ENCODE results near the gene TP53I11. TPM values are rescaled to one million over a fixed set of nuclear protein-coding genes. Genes with fewer than 3 reads are reported as not detected.

The TP53I11 gene
- total and polyA plus RNA-seq, 2 of the 13 experiments (the other 11 are each of a cell fraction or from before 2014, with no cell fraction given) = not detected

- in situ Hi-C loops (cut with HindIII; ENCODE audit: extremely low pct_ligation_motif_present, low pct_unique_long_range_greater_than_20kb) (no loop called here), intact Hi-C loops (cut with micrococcal nuclease; ENCODE audit: unreplicated experiment) (no loop called here)
- Histone ChIP-seq H3K27ac (ENCODE audit: extremely low read length, insufficient read depth, low read length) (no peak overlapping the region), H3K4me3 (replicated peaks in 1 of 3; ENCODE audit: insufficient read depth in 1 of 3, low read depth in 2 of 3, low read length in 3 of 3) (no peak overlapping the region), H4K20me1 (ENCODE audit: insufficient read depth, low read length) (no peaks in the 10 kb centered on the region), H3K79me2 (ENCODE audit: insufficient read depth, low read length) (no peaks in the 10 kb centered on the region), H3K9ac (ENCODE audit: insufficient read depth, low read depth, low read length) (no peak overlapping the region), H3K27me3 (ENCODE audit: control insufficient read depth in 1 of 2, insufficient read depth in 2 of 2, low read length in 2 of 2) (peaks cover 1 to 23% of the 10 kb centered on the region in 2 experiments; a peak in 4 of 5 replicates), H3K36me3 (replicated peaks in 1 of 2; ENCODE audit: control insufficient read depth in 1 of 2, insufficient read depth in 2 of 2, low read length in 2 of 2) (no peaks in the 10 kb centered on the region), H3K4me1 (ENCODE audit: insufficient read depth, low read length) (no peaks in the 10 kb centered on the region), H3K9me3 (ENCODE audit: low read length) (no peaks in the 10 kb centered on the region), H3K4me2 (ENCODE audit: low read depth, low read length) (no peak overlapping the region), H2AFZ (ENCODE audit: low read length) (no peak overlapping the region)
- BruUV-seq (replicated peaks) = no TSS peak
- FAIRE-seq (no peak), DNase-seq (ENCODE audit: low spot score) (no peak), ATAC-seq (no peak)
- ChIA-PET POLR2A (no interaction called here), CTCF (ENCODE audit: low intra/inter-chr PET ratio, low total read pairs) (no interaction called here)
- WGBS (ENCODE audit: low lambda C conversion rate) = 0% methylated on average over 3 of the region's 3 CpGs
- TF ChIP-seq ZBED4 (CRISPR knock-in tag; IDR thresholded peaks at IDR 0.05; ENCODE audit: borderline replicate concordance) = no peak
- no peak for TF ChIP-seq U2AF2 (IDR thresholded peaks at IDR 0.05; ENCODE audit: low read depth, low read length)
- TF ChIP-seq MBNL3 (CRISPR knock-in tag; conservative IDR thresholded peaks at IDR 0.05) = no peak
- no peak for TF ChIP-seq CHD2 (IDR thresholded peaks at IDR 0.05; ENCODE audit: low read depth, low read length)
- no peak for TF ChIP-seq BCLAF1 (IDR thresholded peaks at IDR 0.05)
- TF ChIP-seq EP300 (IDR thresholded peaks at IDR 0.05; ENCODE audit: low read depth in 2 of 2, low read length in 2 of 2) = no peak
- no peak for TF ChIP-seq EP300 (CRISPR knock-in tag; IDR thresholded peaks at IDR 0.05; ENCODE audit: borderline replicate concordance)
- no peak for TF ChIP-seq ZMYM4 (CRISPR knock-in tag; IDR thresholded peaks at IDR 0.05)
- TF ChIP-seq CENPT (CRISPR knock-in tag; IDR thresholded peaks at IDR 0.05; ENCODE audit: low read depth) = no peak
- TF ChIP-seq ZNF10 (CRISPR knock-in tag; IDR thresholded peaks at IDR 0.05; ENCODE audit: borderline replicate concordance, low read depth) = no peak
- no peak for TF ChIP-seq ZNF501 (CRISPR knock-in tag; IDR thresholded peaks at IDR 0.05)
- no peak for TF ChIP-seq HNRNPK (IDR thresholded peaks at IDR 0.05; ENCODE audit: low read depth, low read length, poor library complexity, severe bottlenecking)
- TF ChIP-seq SOX13 (IDR thresholded peaks at IDR 0.05) = no peak
- TF ChIP-seq SOX13 (CRISPR knock-in tag; conservative IDR thresholded peaks at IDR 0.05 in 1 of 2, IDR thresholded peaks at IDR 0.05 in 1 of 2) = no peak
- TF ChIP-seq RFXAP (CRISPR knock-in tag; IDR thresholded peaks at IDR 0.05; ENCODE audit: borderline replicate concordance) = no peak
- no peak for TF ChIP-seq KDM5A (IDR thresholded peaks at IDR 0.05; ENCODE audit: borderline replicate concordance, low read length)
- no peak for TF ChIP-seq CCDC6 (CRISPR knock-in tag; IDR thresholded peaks at IDR 0.05)
- no peak for TF ChIP-seq ATF7-NPFF (CRISPR knock-in tag; IDR thresholded peaks at IDR 0.05; ENCODE audit: low read depth)
Observed at GRCh38 chr11:44962464-44962863, 11.8 kb upstream of the TP53I11 start.

Data from HepG2 (cell line).